Hepatocyte (in vitro differentiated cells): ENCODE data around the gene ZNF319. TPM values are rescaled to one million over a fixed set of nuclear protein-coding genes. Genes with fewer than 3 reads are reported as not detected.

ENCODE experiments used
- DNase-seq: peaks from one replicate; pipeline ENCODE4 v3.0.0-alpha.2; 2016; ENCODE audit warnings: low spot score
- H2AFZ ChIP-seq: fragments of 200-600 bp; sonication (generic); 2 replicates; pipeline ENCODE4 v1.6.0; 2016; ENCODE audit warnings: antibody characterized with exemption, mild to moderate bottlenecking
- H3K27ac ChIP-seq: fragments of 200-600 bp; sonication (generic); 2 replicates; pipeline ENCODE4 v1.5.1; 2016; ENCODE audit warnings: mild to moderate bottlenecking
- H3K27me3 ChIP-seq: fragments of 200-600 bp; sonication (generic); 2 replicates; pipeline ENCODE4 v1.6.1; 2016
- H3K36me3 ChIP-seq: fragments of 200-600 bp; sonication (generic); replicated peaks from 2 replicates; pipeline ENCODE4 v1.5.1; 2016; ENCODE audit warnings: low read depth; ENCODE audit not compliant: insufficient read depth
- H3K4me1 ChIP-seq: fragments of 200-600 bp; sonication (generic); 2 replicates; pipeline ENCODE4 v1.5.1; 2016; ENCODE audit warnings: mild to moderate bottlenecking, moderate library complexity; ENCODE audit not compliant: insufficient read depth
- H3K4me2 ChIP-seq: fragments of 200-600 bp; sonication (generic); 2 replicates; pipeline ENCODE4 v1.6.0; 2016
- H3K4me3 ChIP-seq: fragments of 200-600 bp; sonication (generic); 2 replicates; pipeline ENCODE4 v1.5.1; 2016; ENCODE audit warnings: mild to moderate bottlenecking
- H3K79me2 ChIP-seq: fragments of 200-600 bp; sonication (generic); 2 replicates; pipeline ENCODE4 v1.6.0; 2017; ENCODE audit warnings: mild to moderate bottlenecking
- H3K9me2 ChIP-seq: fragments of 200-600 bp; sonication (generic); replicated peaks from 2 replicates; pipeline ENCODE4 v1.6.0; 2017; ENCODE audit warnings: mild to moderate bottlenecking; ENCODE audit not compliant: insufficient read depth
- H3K9me3 ChIP-seq: fragments of 200-600 bp; sonication (generic); 2 replicates; pipeline ENCODE4 v1.5.1; 2016; ENCODE audit warnings: low read depth, mild to moderate bottlenecking
- H4K20me1 ChIP-seq: fragments of 200-600 bp; sonication (generic); 2 replicates; pipeline ENCODE4 v1.6.0; 2016; ENCODE audit warnings: mild to moderate bottlenecking; ENCODE audit not compliant: insufficient read depth, poor library complexity, severe bottlenecking
- CTCF ChIP-seq: fragments of 200-600 bp; sonication (generic); IDR thresholded peaks from 2 replicates; pipeline ENCODE4 v1.5.1; 2016; ENCODE audit warnings: antibody characterized with exemption, mild to moderate bottlenecking; ENCODE audit not compliant: poor library complexity
- EZH2 ChIP-seq: fragments of 200-600 bp; sonication (generic); IDR thresholded peaks from 2 replicates; pipeline ENCODE4 v1.6.1; 2016; ENCODE audit warnings: antibody characterized with exemption, mild to moderate bottlenecking, borderline replicate concordance
- EZH2phosphoT487 ChIP-seq: fragments of 200-600 bp; sonication (generic); IDR thresholded peaks from one replicate; pipeline ENCODE4 v1.6.1; 2018; ENCODE audit warnings: antibody characterized with exemption, mild to moderate bottlenecking, low read depth, moderate library complexity; ENCODE audit not compliant: unreplicated experiment, severe bottlenecking
- WGBS: methylation state at CpG from one replicate; pipeline ENCODE4 v1.1.6; 2016; ENCODE audit warnings: low lambda C conversion rate; ENCODE audit errors: missing lambda C conversion rate; 5-methylcytosine and 5-hydroxymethylcytosine counted together
- polyA plus RNA-seq: library from polyadenylated mRNA; unstranded; fragments of >200 nt; fragmentation: Nextera tagmentation; extraction: Ambion mirVana; gene quantifications from 2 replicates; pipeline ENCODE4 v1.2.1, GENCODE V29; 2016
- total RNA-seq: library from RNA; depleted of rRNA; stranded (reverse); fragments of >200 nt; gene quantifications from 2 replicates; pipeline ENCODE4 v1.2.3, GENCODE V29; 2014

The ZNF319 gene
- total and polyA plus RNA-seq, 2 experiments from 2014 or later, result 5.3 to 8.3 TPM

GRCh38 chr16:57997528-57998265 lies 2.8 kb downstream of the ZNF319 start:
- Histone ChIP-seq H3K36me3 (no peaks in the 10 kb centered on the region), H3K9me3 (no peaks in the 10 kb centered on the region), H3K79me2 (peaks cover 11% of the 10 kb centered on the region), H4K20me1 (peaks cover 7% of the 10 kb centered on the region), H3K27ac (no peak overlapping the region), H3K9me2 (no peaks in the 10 kb centered on the region), H3K4me2 (no peak overlapping the region), H3K4me3 (no peak overlapping the region), H3K4me1 (peaks cover 17% of the 10 kb centered on the region), H3K27me3 (no peaks in the 10 kb centered on the region), H2AFZ (no peak overlapping the region)
- 96% methylated on average over 35 of the region's 36 CpGs for WGBS
- TF ChIP-seq EZH2 (no peak), EZH2phosphoT487 (no peak), CTCF (no peak)
- no peak for DNase-seq

GRCh38 chr16:57997176-57997527 lies 3.3 kb downstream of the ZNF319 start:
- 99% methylated on average over 35 of the region's 35 CpGs for WGBS
- peaks cover 17% of the 10 kb centered on the region for H3K4me1 ChIP-seq

GRCh38 chr16:57996406-57997175 lies 3.9 kb downstream of the ZNF319 start:
- no peaks in the 10 kb centered on the region for H3K36me3 ChIP-seq
- 98% methylated on average over 62 of the region's 62 CpGs for WGBS

More at GRCh38 chr16:57997176-57997527, 3.3 kb downstream of the ZNF319 start:
- no peak for DNase-seq
- H2AFZ ChIP-seq, result no peak overlapping the region
- peaks cover 11% of the 10 kb centered on the region for H3K79me2 ChIP-seq
- no peak overlapping the region for H3K4me3 ChIP-seq
- H3K27me3 ChIP-seq, result no peaks in the 10 kb centered on the region
- no peaks in the 10 kb centered on the region for H3K9me3 ChIP-seq
- no peak overlapping the region for H3K4me2 ChIP-seq
- TF ChIP-seq EZH2phosphoT487, result no peak
- no peak for TF ChIP-seq EZH2
- TF ChIP-seq CTCF, result no peak
- no peak overlapping the region for H3K27ac ChIP-seq
- H3K36me3 ChIP-seq, result no peaks in the 10 kb centered on the region
- peaks cover 7% of the 10 kb centered on the region for H4K20me1 ChIP-seq
- no peaks in the 10 kb centered on the region for H3K9me2 ChIP-seq

More at GRCh38 chr16:57996406-57997175, 3.9 kb downstream of the ZNF319 start:
- Histone ChIP-seq H3K27me3 (no peaks in the 10 kb centered on the region), H4K20me1 (peaks cover 7% of the 10 kb centered on the region), H3K4me1 (peaks cover 17% of the 10 kb centered on the region), H2AFZ (no peak overlapping the region), H3K4me2 (no peak overlapping the region), H3K9me3 (no peaks in the 10 kb centered on the region), H3K79me2 (peaks cover 11% of the 10 kb centered on the region), H3K27ac (no peak overlapping the region), H3K9me2 (no peaks in the 10 kb centered on the region), H3K4me3 (no peak overlapping the region)
- no peak for DNase-seq
- TF ChIP-seq EZH2 (no peak), CTCF (no peak), EZH2phosphoT487 (no peak)
